ENCODE results near the gene CIAO2A.

DNA sequence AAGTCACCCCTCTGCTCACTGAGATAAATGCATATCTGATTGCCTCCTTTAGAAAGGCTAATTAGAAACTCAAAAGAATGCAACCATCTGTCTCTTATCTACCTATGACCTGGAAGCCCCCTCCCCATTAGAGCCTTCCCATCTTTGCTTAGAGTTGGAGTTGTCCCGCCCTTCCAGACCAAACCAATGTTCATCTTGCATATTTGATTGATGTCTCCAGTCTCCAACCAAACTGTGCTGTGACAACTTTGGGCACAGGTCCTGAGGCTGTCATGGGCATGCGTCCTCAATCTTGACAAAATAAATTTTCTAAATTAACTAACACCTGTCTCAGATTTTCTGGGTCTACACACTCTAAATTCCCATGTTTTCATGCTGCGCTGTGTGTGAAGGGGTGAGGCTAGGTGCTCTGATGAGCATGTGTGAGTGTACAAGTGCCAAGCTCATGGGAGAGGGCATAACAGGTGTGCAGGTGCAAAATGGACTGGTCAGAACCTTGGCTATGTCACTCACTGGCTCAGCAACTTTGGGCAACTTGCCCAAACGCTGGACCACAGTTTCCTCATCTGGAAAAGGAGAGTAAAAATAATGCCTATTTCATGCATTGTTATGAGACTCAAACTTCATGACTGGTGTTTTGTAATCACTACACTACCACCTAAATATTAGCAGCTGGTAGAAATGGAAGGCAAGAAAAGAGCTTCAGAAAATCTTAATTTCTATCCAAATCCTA is 54.6 kb downstream of the CIAO2A start:
- TF ChIP-seq EZH2 (IDR thresholded peaks at IDR 0.05) (no peak), CTCF (IDR thresholded peaks at IDR 0.05) (no peak), EZH2phosphoT487 (IDR thresholded peaks at IDR 0.05) (no peak)
